Measurements from ENCODE around the gene CARD19. TPM values are rescaled to one million over a fixed set of nuclear protein-coding genes. Genes with fewer than 3 reads are reported as not detected.

CARD19 gene
- 10 to 100 TPM; 24.2 to 46.2 (median 27.5) TPM for total RNA-seq
- 10 to 100 TPM; 38.9 to 42.7 TPM for polyA plus RNA-seq
- long read RNA-seq, donor 1, transcript CARD19-201 (6 exons, 855 nt): major isoform, 6 of 24 reads
- long read RNA-seq, donor 1, partial matches to known transcripts: 0 of 24 reads
- long read RNA-seq, donor 1, other reads (novel, unspliced or antisense): 8 of 24 reads
- long read RNA-seq, donor 2, partial matches to known transcripts: 0 of 13 reads
- long read RNA-seq, donor 2, other reads (novel, unspliced or antisense): 7 of 13 reads
- long read RNA-seq, donor 3, transcript CARD19-201 (6 exons, 855 nt): major isoform, 7 of 19 reads
- long read RNA-seq, donor 3, partial matches to known transcripts: 1 of 19 reads
- long read RNA-seq, donor 3, other reads (novel, unspliced or antisense): 8 of 19 reads

DNA sequence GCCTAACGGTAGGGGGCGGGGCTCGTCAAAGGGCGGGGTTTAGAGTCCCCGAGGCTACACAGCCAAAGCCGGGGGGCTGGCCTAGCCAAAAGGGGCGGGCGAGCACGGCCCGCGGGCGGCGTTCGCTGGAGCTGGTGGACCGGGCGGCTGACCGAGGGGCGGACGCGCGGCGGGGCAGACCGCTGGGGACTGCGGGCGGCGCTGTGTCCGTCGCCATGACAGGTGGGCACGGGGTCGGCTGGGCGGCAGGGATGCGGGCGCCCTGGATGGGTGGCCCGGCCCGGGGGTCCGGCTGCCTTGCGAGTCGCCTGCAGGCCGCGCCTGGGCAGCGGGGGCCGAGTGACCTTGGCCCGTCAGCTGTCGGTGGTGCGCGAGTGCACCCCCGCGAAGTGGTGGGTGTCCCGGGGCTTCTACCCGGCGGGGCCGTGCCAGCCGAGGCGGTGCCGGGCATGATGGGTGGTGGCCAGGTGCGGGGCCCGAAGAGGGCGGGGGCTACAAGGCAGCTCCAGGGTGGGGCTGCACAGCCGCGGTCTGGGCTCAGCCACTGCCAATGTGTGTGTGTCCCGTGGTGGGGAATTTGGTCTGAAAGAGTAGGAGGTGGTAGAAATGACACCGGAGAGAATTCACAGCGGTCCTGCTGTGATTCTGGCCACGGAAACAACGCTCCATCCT lies at the start of gene CARD19:
Gene CARD19, plus strand, starts transcription at position 87 of the 672 bp plus-strand sequence. Its CDS starts 129 bp downstream, at position 216.
- intact Hi-C loops (cut with DNase I): loop anchor here in 5 of 10 donors (5.0 to 10.0 kb wide), 5 partner anchors 36 to 469 kb away; partner anchors contain the start of genes FAM120A (in 2 of the 5), FAM120AOS (in 2 of the 5) and NINJ1 (in 2 of the 5)
- TF ChIP-seq, protein P1, sequence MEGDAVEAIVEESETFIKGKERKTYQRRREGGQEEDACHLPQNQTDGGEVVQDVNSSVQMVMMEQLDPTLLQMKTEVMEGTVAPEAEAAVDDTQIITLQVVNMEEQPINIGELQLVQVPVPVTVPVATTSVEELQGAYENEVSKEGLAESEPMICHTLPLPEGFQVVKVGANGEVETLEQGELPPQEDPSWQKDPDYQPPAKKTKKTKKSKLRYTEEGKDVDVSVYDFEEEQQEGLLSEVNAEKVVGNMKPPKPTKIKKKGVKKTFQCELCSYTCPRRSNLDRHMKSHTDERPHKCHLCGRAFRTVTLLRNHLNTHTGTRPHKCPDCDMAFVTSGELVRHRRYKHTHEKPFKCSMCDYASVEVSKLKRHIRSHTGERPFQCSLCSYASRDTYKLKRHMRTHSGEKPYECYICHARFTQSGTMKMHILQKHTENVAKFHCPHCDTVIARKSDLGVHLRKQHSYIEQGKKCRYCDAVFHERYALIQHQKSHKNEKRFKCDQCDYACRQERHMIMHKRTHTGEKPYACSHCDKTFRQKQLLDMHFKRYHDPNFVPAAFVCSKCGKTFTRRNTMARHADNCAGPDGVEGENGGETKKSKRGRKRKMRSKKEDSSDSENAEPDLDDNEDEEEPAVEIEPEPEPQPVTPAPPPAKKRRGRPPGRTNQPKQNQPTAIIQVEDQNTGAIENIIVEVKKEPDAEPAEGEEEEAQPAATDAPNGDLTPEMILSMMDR (IDR thresholded peaks at IDR 0.05): peak in 2 of 12 donors; percentile 5 to 23
- TF ChIP-seq POLR2A (IDR thresholded peaks at IDR 0.05): peak; percentile 94 to 99
- ATAC-seq: peak in 2 of 4 donors; percentile 8 to 10

DNA sequence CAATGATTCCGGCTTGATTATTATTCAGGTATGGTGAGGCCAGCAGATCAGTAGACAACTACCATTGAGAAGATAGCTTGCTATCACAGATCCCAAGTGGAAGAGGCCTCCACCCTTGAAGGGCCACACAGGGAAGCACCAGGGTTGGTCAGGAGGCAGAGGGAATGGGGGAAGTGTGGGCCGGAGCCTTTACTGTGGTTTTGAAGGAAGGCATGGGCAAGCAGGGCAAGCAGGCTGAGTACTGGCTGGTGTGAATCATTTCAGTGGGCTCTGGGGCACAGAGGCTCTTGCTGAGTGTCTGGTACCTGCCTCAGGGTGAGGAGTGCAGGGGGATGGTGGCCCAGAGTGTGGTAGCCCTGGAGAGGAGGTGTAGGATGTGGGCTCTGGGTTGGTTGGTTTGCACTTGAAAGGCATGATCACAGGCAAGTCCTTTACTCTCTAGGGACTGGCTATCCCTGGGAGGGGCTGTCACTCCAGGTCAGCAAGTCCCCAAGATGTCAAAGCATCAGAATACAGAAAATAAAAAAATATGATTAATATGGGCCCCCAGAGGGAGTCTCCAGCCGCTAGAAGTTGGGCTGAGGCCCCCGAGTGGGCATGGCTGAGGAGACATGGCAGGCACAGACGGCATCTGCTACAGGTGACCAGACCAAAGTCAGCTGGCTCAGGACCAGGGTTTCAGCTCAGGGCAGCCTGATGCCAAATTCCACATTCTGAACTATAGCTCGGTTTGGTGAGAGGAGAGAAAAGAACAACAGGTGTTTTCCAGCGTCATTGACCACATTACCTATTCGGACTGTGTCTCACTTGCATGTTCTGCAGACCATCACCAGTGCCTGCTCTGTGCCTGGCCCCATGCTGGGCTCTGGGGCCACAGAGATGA lies 47.2 kb upstream of the CARD19 start:
- H3K4me3 ChIP-seq: no peak overlapping the region
- no peak for TF ChIP-seq POLR2A (IDR thresholded peaks at IDR 0.05)
- TF ChIP-seq, protein P1 (IDR thresholded peaks at IDR 0.05): no peak
- intact Hi-C loops (cut with DNase I): no loop called here
- no peaks in the 10 kb centered on the region for H3K27me3 ChIP-seq
- peaks cover 0 to 6% (median 0%) of the 10 kb centered on the region in 12 donors for H3K9me3 ChIP-seq
- H3K27ac ChIP-seq: no peak overlapping the region
- WGBS, 4 donors: 83 to 94% (median 90%) methylated on average over 8 of the region's 8 CpGs
- H3K36me3 ChIP-seq: no peaks in the 10 kb centered on the region
- ATAC-seq (no peak), DNase-seq (peak in 1 of 5 donors; percentile 20)
- peaks cover 0 to 18% (median 6%) of the 10 kb centered on the region in 12 donors for H3K4me1 ChIP-seq

More for the DNA sequence above, at the start of gene CARD19:
- H3K27ac ChIP-seq: peak within 1 kb of the TSS; percentile 80 to 98 (median 96)
- peak within 1 kb of the TSS; percentile 51 to 100 (median 94) for H3K4me3 ChIP-seq
- H3K27me3 ChIP-seq: no peaks in the 10 kb centered on the region
- H3K4me1 ChIP-seq: peaks cover 15 to 67% (median 54%) of the 10 kb centered on the region in 12 donors
- H3K9me3 ChIP-seq: peaks cover 0 to 10% (median 0%) of the 10 kb centered on the region in 12 donors
- H3K36me3 ChIP-seq: no peaks in the 10 kb centered on the region
- DNase-seq: peak in 4 of 5 donors; percentile 55 to 73 (median 63)
- 1% methylated on average over 17 to 65 of the region's 65 CpGs for WGBS, 4 donors

GRCh38 chr9:93049491-93049890 lies 46.5 kb upstream of the CARD19 start:
- H3K27ac ChIP-seq: no peak overlapping the region
- peaks cover 0 to 6% (median 0%) of the 10 kb centered on the region in 12 donors for H3K9me3 ChIP-seq
- 76 to 88% (median 82%) methylated on average over 3 to 4 of the region's 4 CpGs for WGBS, 4 donors
- H3K36me3 ChIP-seq: no peaks in the 10 kb centered on the region
- TF ChIP-seq, protein P1 (IDR thresholded peaks at IDR 0.05): no peak
- no peak for TF ChIP-seq POLR2A (IDR thresholded peaks at IDR 0.05)
- ATAC-seq (no peak), DNase-seq (peak in 1 of 5 donors; percentile 33)
- peaks cover 0 to 18% (median 8%) of the 10 kb centered on the region in 12 donors for H3K4me1 ChIP-seq
- H3K4me3 ChIP-seq: no peak overlapping the region
- intact Hi-C loops (cut with DNase I): no loop called here
- no peaks in the 10 kb centered on the region for H3K27me3 ChIP-seq

Data from heart left ventricle (tissue), 16 donors.